Measurements from ENCODE around the gene CDNF.
A peak's percentile ranks its signal among the peaks of the same experiment; 100 is the strongest.

The CDNF gene

DNA sequence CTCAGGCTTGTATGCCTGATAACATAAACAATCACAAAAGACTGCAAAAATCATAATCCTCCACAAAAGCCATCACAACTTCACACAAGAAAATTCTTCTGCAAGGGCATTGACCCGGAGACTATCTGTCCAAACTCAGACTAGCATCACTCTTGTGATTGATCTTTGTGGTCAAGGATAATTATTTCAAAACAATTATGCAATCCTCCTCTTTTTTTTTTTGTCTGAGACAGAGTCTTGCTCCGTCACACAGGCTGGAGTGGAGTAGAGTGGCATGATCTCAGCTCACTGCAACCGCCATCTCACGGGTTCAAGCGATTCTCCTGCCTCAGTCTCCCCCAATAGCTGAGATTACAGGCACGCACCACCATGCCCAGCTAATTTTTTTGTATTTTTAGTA lies 22.2 kb downstream of the CDNF start:
- no peak overlapping the region for H2BK120ac ChIP-seq (ENCODE audit: low read depth, low read length)
- H4K8ac ChIP-seq (ENCODE audit: low read depth, low read length): no peak overlapping the region
- no peak overlapping the region for H3K18ac ChIP-seq (ENCODE audit: low read length)
- no peak overlapping the region for H3K23ac ChIP-seq (ENCODE audit: low read depth, low read length, poor library complexity)
- H3K79me1 ChIP-seq (ENCODE audit: low read depth, low read length): no peaks in the 10 kb centered on the region
- no peak overlapping the region for H3K4ac ChIP-seq (ENCODE audit: low read length)
- no peaks in the 10 kb centered on the region for H3K27me3 ChIP-seq (ENCODE audit: control insufficient read depth in 3 of 3, insufficient read depth in 3 of 3, low read depth in 1 of 3, low read length in 3 of 3)
- no peak overlapping the region for H3K14ac ChIP-seq (ENCODE audit: low read length)
- no peaks in the 10 kb centered on the region for H3K4me1 ChIP-seq (ENCODE audit: control insufficient read depth in 2 of 2, insufficient read depth in 1 of 2, low read depth in 1 of 2, low read length in 2 of 2)
- H2AFZ ChIP-seq (ENCODE audit: low read length): peak overlapping the region; percentile 1
- no peak overlapping the region for H3K4me2 ChIP-seq (ENCODE audit: insufficient read depth, low read length, poor library complexity, severe bottlenecking)
- no peak overlapping the region for H3K4me3 ChIP-seq (ENCODE audit: low read length in 2 of 2)
- DNase-seq (ENCODE audit: low spot score): no peak
- no peak overlapping the region for H4K91ac ChIP-seq (ENCODE audit: low read depth, low read length, poor library complexity)
- H2BK15ac ChIP-seq (ENCODE audit: low read length): no peak overlapping the region
- no peaks in the 10 kb centered on the region for H3K36me3 ChIP-seq (replicated peaks in 1 of 2; ENCODE audit: control insufficient read depth in 2 of 2, insufficient read depth in 2 of 2, low read length in 2 of 2)
- H2BK12ac ChIP-seq (ENCODE audit: low read length): no peak overlapping the region
- no peak overlapping the region for H3K27ac ChIP-seq (replicated peaks; ENCODE audit: low read length)
- no CpG with 5 or more reads among the region's 6 CpGs for WGBS, 2 donors (ENCODE audit: extremely low coverage in 2 of 2, insufficient read length in 2 of 2, insufficient replicate concordance in 1 of 2)
- H3K9me3 ChIP-seq (replicated peaks in 1 of 2; ENCODE audit: control insufficient read depth in 2 of 2, insufficient read depth in 1 of 2, low read depth in 1 of 2, low read length in 2 of 2): no peaks in the 10 kb centered on the region
- H3K9ac ChIP-seq (ENCODE audit: low read depth, low read length, poor library complexity): no peak overlapping the region
- no peak overlapping the region for H2BK5ac ChIP-seq (ENCODE audit: low read length)
- H2AK5ac ChIP-seq (ENCODE audit: low read depth, low read length): no peak overlapping the region

GRCh38 chr10:14812271-14812670 lies 25.6 kb downstream of the CDNF start:
- Histone ChIP-seq H3K36me3 (replicated peaks in 1 of 2; ENCODE audit: control insufficient read depth in 2 of 2, insufficient read depth in 2 of 2, low read length in 2 of 2) (no peaks in the 10 kb centered on the region), H2BK5ac (ENCODE audit: low read length) (no peak overlapping the region), H3K14ac (ENCODE audit: low read length) (no peak overlapping the region), H3K23ac (ENCODE audit: low read depth, low read length, poor library complexity) (no peak overlapping the region), H4K8ac (ENCODE audit: low read depth, low read length) (no peak overlapping the region), H2BK15ac (ENCODE audit: low read length) (no peak overlapping the region), H3K79me1 (ENCODE audit: low read depth, low read length) (no peaks in the 10 kb centered on the region), H2AK5ac (ENCODE audit: low read depth, low read length) (no peak overlapping the region), H3K9me3 (replicated peaks in 1 of 2; ENCODE audit: control insufficient read depth in 2 of 2, insufficient read depth in 1 of 2, low read depth in 1 of 2, low read length in 2 of 2) (no peaks in the 10 kb centered on the region), H3K18ac (ENCODE audit: low read length) (no peak overlapping the region), H2BK120ac (ENCODE audit: low read depth, low read length) (no peak overlapping the region), H3K4me1 (ENCODE audit: control insufficient read depth in 2 of 2, insufficient read depth in 1 of 2, low read depth in 1 of 2, low read length in 2 of 2) (no peaks in the 10 kb centered on the region), H3K27me3 (ENCODE audit: control insufficient read depth in 3 of 3, insufficient read depth in 3 of 3, low read depth in 1 of 3, low read length in 3 of 3) (peaks cover 0 to 3% (median 0%) of the 10 kb centered on the region in 3 experiments), H2BK12ac (ENCODE audit: low read length) (no peak overlapping the region), H3K9ac (ENCODE audit: low read depth, low read length, poor library complexity) (no peak overlapping the region), H4K91ac (ENCODE audit: low read depth, low read length, poor library complexity) (no peak overlapping the region), H3K4me2 (ENCODE audit: insufficient read depth, low read length, poor library complexity, severe bottlenecking) (no peak overlapping the region), H3K4me3 (ENCODE audit: low read length in 2 of 2) (no peak overlapping the region), H3K4ac (ENCODE audit: low read length) (no peak overlapping the region), H3K27ac (replicated peaks; ENCODE audit: low read length) (no peak overlapping the region), H2AFZ (ENCODE audit: low read length) (peak overlapping the region; percentile 41)
- no CpG with 5 or more reads among the region's 3 CpGs for WGBS, 2 donors (ENCODE audit: extremely low coverage in 2 of 2, insufficient read length in 2 of 2, insufficient replicate concordance in 1 of 2)
- no peak for DNase-seq (ENCODE audit: low spot score)

DNA sequence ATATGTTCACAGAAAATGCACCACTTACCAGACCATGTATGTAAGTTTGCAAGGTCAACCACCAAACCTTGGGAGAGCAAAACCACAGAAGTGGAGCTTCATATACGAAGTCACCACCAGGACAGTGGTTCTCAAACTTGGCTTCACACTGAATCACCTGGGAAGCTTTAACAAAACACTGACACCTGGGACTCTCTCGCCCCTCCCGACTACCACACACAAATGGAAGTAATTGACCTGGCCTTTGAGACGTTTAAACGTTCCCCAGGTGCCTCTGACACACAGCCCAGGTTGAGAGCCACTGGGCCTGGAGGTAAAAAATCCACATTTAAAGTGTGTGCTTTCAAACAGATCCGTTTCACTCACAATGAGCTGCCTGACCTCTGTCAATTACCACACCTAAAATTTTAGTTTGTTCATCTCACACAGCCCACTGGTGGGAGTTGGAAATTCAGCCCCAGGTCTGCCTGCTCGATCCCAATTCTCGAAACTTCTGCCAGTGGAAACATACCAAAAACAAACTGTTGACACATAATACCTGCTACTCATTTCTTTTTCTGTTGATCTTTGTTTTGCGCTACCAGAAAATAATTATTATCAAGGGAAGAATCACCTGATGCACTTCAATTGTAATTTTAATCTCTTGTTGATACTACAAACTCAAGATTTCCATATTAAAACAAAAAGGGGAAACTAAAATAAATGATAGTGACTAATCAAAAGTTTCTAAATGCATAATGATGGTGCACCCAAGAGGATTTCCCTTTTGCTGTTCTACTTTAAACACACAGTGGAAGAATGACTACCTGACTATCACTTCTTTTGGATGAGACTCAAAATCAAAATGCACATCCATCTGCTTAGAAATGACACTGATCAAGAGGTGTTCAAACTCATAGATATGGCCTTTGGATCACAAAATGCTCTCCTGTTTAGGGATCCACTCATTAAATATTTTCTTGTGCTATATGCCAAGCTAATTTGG lies 26.6 kb downstream of the CDNF start:
- Histone ChIP-seq H2BK120ac (ENCODE audit: low read depth, low read length) (no peak overlapping the region), H2AK5ac (ENCODE audit: low read depth, low read length) (no peak overlapping the region), H3K27ac (replicated peaks; ENCODE audit: low read length) (no peak overlapping the region), H2AFZ (ENCODE audit: low read length) (no peak overlapping the region), H2BK12ac (ENCODE audit: low read length) (no peak overlapping the region), H3K9me3 (replicated peaks in 1 of 2; ENCODE audit: control insufficient read depth in 2 of 2, insufficient read depth in 1 of 2, low read depth in 1 of 2, low read length in 2 of 2) (no peaks in the 10 kb centered on the region), H3K79me1 (ENCODE audit: low read depth, low read length) (no peaks in the 10 kb centered on the region), H3K23ac (ENCODE audit: low read depth, low read length, poor library complexity) (no peak overlapping the region), H3K36me3 (replicated peaks in 1 of 2; ENCODE audit: control insufficient read depth in 2 of 2, insufficient read depth in 2 of 2, low read length in 2 of 2) (no peaks in the 10 kb centered on the region), H4K91ac (ENCODE audit: low read depth, low read length, poor library complexity) (no peak overlapping the region), H3K18ac (ENCODE audit: low read length) (no peak overlapping the region), H3K4me1 (ENCODE audit: control insufficient read depth in 2 of 2, insufficient read depth in 1 of 2, low read depth in 1 of 2, low read length in 2 of 2) (no peaks in the 10 kb centered on the region), H3K4me3 (ENCODE audit: low read length in 2 of 2) (no peak overlapping the region), H3K14ac (ENCODE audit: low read length) (no peak overlapping the region), H4K8ac (ENCODE audit: low read depth, low read length) (no peak overlapping the region), H3K9ac (ENCODE audit: low read depth, low read length, poor library complexity) (no peak overlapping the region), H3K4me2 (ENCODE audit: insufficient read depth, low read length, poor library complexity, severe bottlenecking) (no peak overlapping the region), H2BK5ac (ENCODE audit: low read length) (no peak overlapping the region), H3K27me3 (ENCODE audit: control insufficient read depth in 3 of 3, insufficient read depth in 3 of 3, low read depth in 1 of 3, low read length in 3 of 3) (peaks cover 0 to 3% (median 0%) of the 10 kb centered on the region in 3 experiments), H3K4ac (ENCODE audit: low read length) (no peak overlapping the region), H2BK15ac (ENCODE audit: low read length) (no peak overlapping the region)
- no CpG with 5 or more reads among the region's 9 CpGs for WGBS, 2 donors (ENCODE audit: extremely low coverage in 2 of 2, insufficient read length in 2 of 2, insufficient replicate concordance in 1 of 2)
- DNase-seq (ENCODE audit: low spot score): no peak

GRCh38 chr10:14806318-14806717 lies 31.5 kb downstream of the CDNF start:
- Histone ChIP-seq H3K4me2 (ENCODE audit: insufficient read depth, low read length, poor library complexity, severe bottlenecking) (no peak overlapping the region), H3K27me3 (ENCODE audit: control insufficient read depth in 3 of 3, insufficient read depth in 3 of 3, low read depth in 1 of 3, low read length in 3 of 3) (peaks cover 0 to 6% (median 0%) of the 10 kb centered on the region in 3 experiments), H2BK12ac (ENCODE audit: low read length) (no peak overlapping the region), H3K4ac (ENCODE audit: low read length) (no peak overlapping the region), H4K91ac (ENCODE audit: low read depth, low read length, poor library complexity) (no peak overlapping the region), H2BK120ac (ENCODE audit: low read depth, low read length) (no peak overlapping the region), H3K4me3 (ENCODE audit: low read length in 2 of 2) (no peak overlapping the region), H4K8ac (ENCODE audit: low read depth, low read length) (no peak overlapping the region), H3K23ac (ENCODE audit: low read depth, low read length, poor library complexity) (no peak overlapping the region), H3K79me1 (ENCODE audit: low read depth, low read length) (no peaks in the 10 kb centered on the region), H3K9ac (ENCODE audit: low read depth, low read length, poor library complexity) (no peak overlapping the region), H3K27ac (replicated peaks; ENCODE audit: low read length) (no peak overlapping the region), H3K9me3 (replicated peaks in 1 of 2; ENCODE audit: control insufficient read depth in 2 of 2, insufficient read depth in 1 of 2, low read depth in 1 of 2, low read length in 2 of 2) (peaks cover 0 to 2% of the 10 kb centered on the region in 2 donors), H2BK5ac (ENCODE audit: low read length) (no peak overlapping the region), H3K14ac (ENCODE audit: low read length) (no peak overlapping the region), H2AFZ (ENCODE audit: low read length) (no peak overlapping the region), H3K4me1 (ENCODE audit: control insufficient read depth in 2 of 2, insufficient read depth in 1 of 2, low read depth in 1 of 2, low read length in 2 of 2) (no peaks in the 10 kb centered on the region), H3K36me3 (replicated peaks in 1 of 2; ENCODE audit: control insufficient read depth in 2 of 2, insufficient read depth in 2 of 2, low read length in 2 of 2) (no peaks in the 10 kb centered on the region), H2AK5ac (ENCODE audit: low read depth, low read length) (no peak overlapping the region), H3K18ac (ENCODE audit: low read length) (no peak overlapping the region), H2BK15ac (ENCODE audit: low read length) (no peak overlapping the region)
- DNase-seq (ENCODE audit: low spot score): no peak
- no CpG with 5 or more reads among the region's 3 CpGs for WGBS, 2 donors (ENCODE audit: extremely low coverage in 2 of 2, insufficient read length in 2 of 2, insufficient replicate concordance in 1 of 2)
